Large intestine (tissue), 3 donors: ENCODE data around the gene GNB5. TPM values are rescaled to one million over a fixed set of nuclear protein-coding genes. Genes with fewer than 3 reads are reported as not detected.

Experiments
- DNase-seq, 2 donors: peaks; one replicate each; pipeline versions ENCODE4 v3.0.0 to v3.0.0-alpha.2; 2013
- H3K27ac ChIP-seq: one replicate; pipeline ENCODE4 v1.5.1; 2013; ENCODE audit warnings: low read length
- H3K27me3 ChIP-seq: 2 replicates; pipeline ENCODE4 v1.6.1; 2013; ENCODE audit warnings: low read length; ENCODE audit not compliant: control insufficient read depth, insufficient read depth
- H3K36me3 ChIP-seq: 2 replicates; pipeline ENCODE4 v1.6.1; 2013; ENCODE audit warnings: low read length; ENCODE audit not compliant: control insufficient read depth, insufficient read depth
- H3K4me1 ChIP-seq: one replicate; pipeline ENCODE4 v1.6.1; 2013; ENCODE audit warnings: low read length; ENCODE audit not compliant: control insufficient read depth, insufficient read depth
- H3K4me3 ChIP-seq: one replicate; pipeline ENCODE4 v1.5.1; 2013; ENCODE audit warnings: low read length
- H3K9me3 ChIP-seq: one replicate; pipeline ENCODE4 v1.6.1; 2013; ENCODE audit warnings: mild to moderate bottlenecking, low read depth, low read length, moderate library complexity; ENCODE audit not compliant: control insufficient read depth
- WGBS: methylation state at CpG from one replicate; pipeline ENCODE4 v1.1.5; 2013; ENCODE audit warnings: low lambda C conversion rate; ENCODE audit not compliant: insufficient coverage; 5-methylcytosine and 5-hydroxymethylcytosine counted together
- polyA plus RNA-seq: library from polyadenylated mRNA; unstranded; fragments of 120-200 nt; gene quantifications from one replicate; pipeline ENCODE4 v1.2.1, GENCODE V29; 2013

GNB5 gene
- polyA plus RNA-seq, 1 donor = 7.9 TPM

GRCh38 chr15:52227456-52227855 is 36.3 kb upstream of the GNB5 start:
- peaks cover 14% of the 10 kb centered on the region for H3K36me3 ChIP-seq
- peaks cover 4% of the 10 kb centered on the region for H3K4me1 ChIP-seq
- no peaks in the 10 kb centered on the region for H3K27me3 ChIP-seq
- no peak overlapping the region for H3K4me3 ChIP-seq
- no peak overlapping the region for H3K27ac ChIP-seq
- peak; percentile 66 to 68 for DNase-seq
- H3K9me3 ChIP-seq = no peaks in the 10 kb centered on the region
- whole genome bisulfite sequencing = no CpG with 5 or more reads among the region's 5 CpGs

GRCh38 chr15:52225230-52225629 is 34.0 kb upstream of the GNB5 start:
- Histone ChIP-seq H3K4me1 (peaks cover 4% of the 10 kb centered on the region), H3K4me3 (no peak overlapping the region), H3K27ac (no peak overlapping the region), H3K36me3 (peaks cover 16% of the 10 kb centered on the region), H3K27me3 (no peaks in the 10 kb centered on the region), H3K9me3 (no peaks in the 10 kb centered on the region)
- WGBS = 90% methylated on average over 2 of the region's 8 CpGs
- no peak for DNase-seq

- no peak overlapping the region for H3K4me3 ChIP-seq
- H3K27ac ChIP-seq = no peak overlapping the region
- H3K27me3 ChIP-seq = no peaks in the 10 kb centered on the region
- peaks cover 4% of the 10 kb centered on the region for H3K4me1 ChIP-seq
- no peak for DNase-seq
- WGBS = no CpG with 5 or more reads among the region's 4 CpGs
- peaks cover 19% of the 10 kb centered on the region for H3K36me3 ChIP-seq
- no peaks in the 10 kb centered on the region for H3K9me3 ChIP-seq
These were observed 33.0 kb upstream of the GNB5 start for GRCh38 chr15:52224211-52224610.

GRCh38 chr15:52221730-52222129 is 30.5 kb upstream of the GNB5 start:
- no peak for DNase-seq
- H3K4me3 ChIP-seq = no peak overlapping the region
- no peak overlapping the region for H3K27ac ChIP-seq
- 100% methylated on average over 1 of the region's 5 CpGs for WGBS
- H3K27me3 ChIP-seq = no peaks in the 10 kb centered on the region
- H3K9me3 ChIP-seq = no peaks in the 10 kb centered on the region
- H3K4me1 ChIP-seq = no peaks in the 10 kb centered on the region
- peaks cover 32% of the 10 kb centered on the region for H3K36me3 ChIP-seq

- Histone ChIP-seq H3K27ac (no peak overlapping the region), H3K27me3 (no peaks in the 10 kb centered on the region), H3K9me3 (no peaks in the 10 kb centered on the region), H3K4me1 (no peaks in the 10 kb centered on the region), H3K4me3 (no peak overlapping the region), H3K36me3 (peaks cover 33% of the 10 kb centered on the region)
- 93% methylated on average over 3 of the region's 7 CpGs for WGBS
- DNase-seq = no peak
These were observed 29.9 kb upstream of the GNB5 start for GRCh38 chr15:52220937-52221660.

GRCh38 chr15:52220251-52220650 is 29.1 kb upstream of the GNB5 start:
- no peak overlapping the region for H3K4me3 ChIP-seq
- peaks cover 33% of the 10 kb centered on the region for H3K36me3 ChIP-seq
- no peaks in the 10 kb centered on the region for H3K27me3 ChIP-seq
- H3K4me1 ChIP-seq = no peaks in the 10 kb centered on the region
- WGBS = no CpG with 5 or more reads among the region's 6 CpGs
- H3K9me3 ChIP-seq = no peaks in the 10 kb centered on the region
- H3K27ac ChIP-seq = no peak overlapping the region
- DNase-seq = no peak

GRCh38 chr15:52218816-52219215 is 27.6 kb upstream of the GNB5 start:
- H3K27ac ChIP-seq = no peak overlapping the region
- H3K4me3 ChIP-seq = no peak overlapping the region
- no peak for DNase-seq
- WGBS = no CpG with 5 or more reads among the region's 4 CpGs
- no peaks in the 10 kb centered on the region for H3K9me3 ChIP-seq
- H3K27me3 ChIP-seq = no peaks in the 10 kb centered on the region
- peaks cover 29% of the 10 kb centered on the region for H3K36me3 ChIP-seq
- no peaks in the 10 kb centered on the region for H3K4me1 ChIP-seq

GRCh38 chr15:52218371-52218770 is 27.2 kb upstream of the GNB5 start:
- DNase-seq = no peak
- WGBS = 100% methylated on average over 2 of the region's 3 CpGs
- no peak overlapping the region for H3K27ac ChIP-seq

GRCh38 chr15:52217186-52217585 is 26.0 kb upstream of the GNB5 start:
- H3K4me1 ChIP-seq = no peaks in the 10 kb centered on the region
- H3K27ac ChIP-seq = no peak overlapping the region
- WGBS = no CpG with 5 or more reads among the region's 10 CpGs
- DNase-seq = no peak
- H3K27me3 ChIP-seq = no peaks in the 10 kb centered on the region
- no peak overlapping the region for H3K4me3 ChIP-seq
- no peaks in the 10 kb centered on the region for H3K9me3 ChIP-seq
- H3K36me3 ChIP-seq = peaks cover 33% of the 10 kb centered on the region

More at GRCh38 chr15:52218371-52218770, 27.2 kb upstream of the GNB5 start:
- Histone ChIP-seq H3K4me1 (no peaks in the 10 kb centered on the region), H3K9me3 (no peaks in the 10 kb centered on the region), H3K27me3 (no peaks in the 10 kb centered on the region), H3K36me3 (peaks cover 30% of the 10 kb centered on the region), H3K4me3 (no peak overlapping the region)

- no peak for DNase-seq
- Histone ChIP-seq H3K9me3 (no peaks in the 10 kb centered on the region), H3K4me1 (no peaks in the 10 kb centered on the region), H3K4me3 (no peak overlapping the region), H3K27me3 (no peaks in the 10 kb centered on the region), H3K27ac (no peak overlapping the region), H3K36me3 (peaks cover 42% of the 10 kb centered on the region)
- no CpG with 5 or more reads among the region's 1 CpG for WGBS
These were observed 23.4 kb upstream of the GNB5 start for GRCh38 chr15:52214553-52214952.

- no CpG with 5 or more reads among the region's 3 CpGs for WGBS
- DNase-seq = no peak
- Histone ChIP-seq H3K36me3 (peaks cover 36% of the 10 kb centered on the region), H3K4me3 (no peak overlapping the region), H3K4me1 (no peaks in the 10 kb centered on the region), H3K27ac (no peak overlapping the region), H3K27me3 (no peaks in the 10 kb centered on the region), H3K9me3 (no peaks in the 10 kb centered on the region)
These were observed 22.0 kb upstream of the GNB5 start for GRCh38 chr15:52213206-52213605.
